ENCODE measurements around the gene COQ8A. TPM values are rescaled to one million over a fixed set of nuclear protein-coding genes. Genes with fewer than 3 reads are reported as not detected.
"Not testable (repeated sequence)": the region's sequence is repeated elsewhere in the genome, so short reads cannot be mapped to it uniquely, and the experiment has no call there.

The COQ8A gene
- total RNA-seq, 2 experiments from 2014 or later, result 12.1 to 16.4 TPM

GRCh38 chr1:226955857-226956256 is 15.8 kb downstream of the COQ8A start:
- CTCF ChIA-PET; H3K4me1 Mint-ChIP-seq (ENCODE audit: low read depth); ATAC-seq; DNase-seq; H3K36me3 Mint-ChIP-seq (ENCODE audit: low read depth); H3K27ac Mint-ChIP-seq; POLR2A ChIA-PET; H3K27me3 Mint-ChIP-seq (ENCODE audit: low read depth); H3K4me3 Mint-ChIP-seq: not testable (repeated sequence)
- H3K9me3 Mint-ChIP-seq (ENCODE audit: insufficient read depth), result peaks cover 13% of the 10 kb centered on the region

DNA sequence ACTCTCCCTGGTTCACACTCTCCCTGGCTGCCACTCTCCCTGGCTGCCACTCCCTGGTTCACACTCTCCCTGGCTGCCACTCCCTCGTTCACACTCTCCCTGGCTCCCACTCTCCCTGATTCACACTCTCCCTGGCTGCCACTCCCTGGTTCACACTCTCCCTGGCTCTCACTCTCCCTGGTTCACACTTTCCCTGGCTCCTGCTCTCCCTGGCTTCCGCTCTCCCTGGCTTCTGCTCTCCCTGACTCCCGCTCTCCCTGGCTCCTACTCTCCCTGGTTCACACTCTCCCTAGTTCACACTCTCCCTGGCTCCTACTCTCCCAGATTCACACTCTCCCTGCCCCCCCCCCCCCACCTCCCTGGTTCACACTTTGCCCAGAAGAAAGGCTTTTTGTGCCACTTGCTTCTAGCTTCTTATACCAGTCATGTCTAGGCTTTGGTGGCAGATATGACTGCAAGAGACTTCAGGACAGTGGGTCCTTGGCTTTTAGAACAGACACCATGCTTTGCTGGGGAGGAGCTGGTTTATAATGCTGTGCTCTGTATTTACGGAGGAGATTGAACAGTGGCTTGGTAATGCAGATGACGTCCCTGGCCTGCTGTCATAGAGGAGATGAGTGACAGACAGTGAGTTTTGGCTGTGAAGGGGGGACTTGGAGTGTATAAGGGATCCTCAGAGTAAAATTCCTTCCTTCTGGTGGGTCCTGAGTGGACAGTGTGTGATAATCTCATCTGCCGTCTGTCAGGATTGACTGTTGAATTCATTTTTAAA is 17.0 kb downstream of the COQ8A start:
- Mint-ChIP-seq H3K4me3 (no peak overlapping the region), H3K4me1 (ENCODE audit: low read depth) (no peaks in the 10 kb centered on the region), H3K36me3 (ENCODE audit: low read depth) (peaks cover 6% of the 10 kb centered on the region), H3K9me3 (ENCODE audit: insufficient read depth) (peaks cover 13% of the 10 kb centered on the region), H3K27ac (no peak overlapping the region), H3K27me3 (ENCODE audit: low read depth) (no peaks in the 10 kb centered on the region)
- no peak for ATAC-seq
- POLR2A ChIA-PET, result no interaction called here
- no peak for DNase-seq
- CTCF ChIA-PET, result no interaction called here

GRCh38 chr1:226957714-226958113 is 17.6 kb downstream of the COQ8A start:
- ATAC-seq, result no peak
- Mint-ChIP-seq H3K27ac (no peak overlapping the region), H3K4me3 (no peak overlapping the region), H3K27me3 (ENCODE audit: low read depth) (no peaks in the 10 kb centered on the region), H3K36me3 (ENCODE audit: low read depth) (peaks cover 6% of the 10 kb centered on the region), H3K4me1 (ENCODE audit: low read depth) (no peaks in the 10 kb centered on the region), H3K9me3 (ENCODE audit: insufficient read depth) (peaks cover 13% of the 10 kb centered on the region)
- CTCF ChIA-PET, result no interaction called here
- POLR2A ChIA-PET, result no interaction called here
- no peak for DNase-seq

DNA sequence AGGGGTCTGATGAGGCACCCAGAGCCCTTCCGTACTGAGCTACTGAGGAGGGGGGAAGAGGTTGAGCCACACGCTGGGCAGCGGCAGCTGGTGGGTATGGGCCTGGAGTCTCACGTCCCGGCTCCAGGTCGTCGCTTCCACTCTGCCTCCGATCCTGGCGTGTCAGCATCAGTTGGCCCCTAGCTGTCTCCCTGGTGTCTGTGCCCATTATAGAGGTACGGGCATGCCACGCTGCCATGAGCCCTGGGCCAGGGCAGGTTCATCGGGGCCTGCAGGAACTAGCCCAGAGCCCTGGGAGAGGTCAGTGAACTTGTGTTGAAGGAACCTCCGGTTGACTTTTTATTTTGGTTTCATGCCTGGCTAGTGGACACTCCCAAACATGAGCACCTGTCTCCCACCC is 18.2 kb downstream of the COQ8A start:
- CTCF ChIA-PET, result no interaction called here
- Mint-ChIP-seq H3K4me1 (ENCODE audit: low read depth) (no peaks in the 10 kb centered on the region), H3K9me3 (ENCODE audit: insufficient read depth) (peaks cover 13% of the 10 kb centered on the region), H3K36me3 (ENCODE audit: low read depth) (peaks cover 6% of the 10 kb centered on the region), H3K27ac (no peak overlapping the region), H3K4me3 (no peak overlapping the region), H3K27me3 (ENCODE audit: low read depth) (no peaks in the 10 kb centered on the region)
- ATAC-seq, result no peak
- DNase-seq, result no peak
- POLR2A ChIA-PET, result no interaction called here

GRCh38 chr1:226960256-226960655 is 20.2 kb downstream of the COQ8A start:
- peaks cover 13% of the 10 kb centered on the region for H3K9me3 Mint-ChIP-seq (ENCODE audit: insufficient read depth)
- H3K4me3 Mint-ChIP-seq, result no peak overlapping the region
- DNase-seq (no peak), ATAC-seq (no peak)
- H3K27me3 Mint-ChIP-seq (ENCODE audit: low read depth), result no peaks in the 10 kb centered on the region
- H3K36me3 Mint-ChIP-seq (ENCODE audit: low read depth), result peaks cover 2% of the 10 kb centered on the region
- H3K4me1 Mint-ChIP-seq (ENCODE audit: low read depth), result no peaks in the 10 kb centered on the region
- no peak overlapping the region for H3K27ac Mint-ChIP-seq
- POLR2A ChIA-PET, result no interaction called here
- CTCF ChIA-PET, result no interaction called here

GRCh38 chr1:226960944-226961765 is 21.1 kb downstream of the COQ8A start:
- ChIA-PET CTCF (no interaction called here), POLR2A (interaction anchor here (0.7 kb wide), 1 partner anchor 26 kb away, joined by 3 read pairs; no protein-coding TSS in a partner anchor)
- no peak overlapping the region for H3K27ac Mint-ChIP-seq
- ATAC-seq, result no peak
- no peak for DNase-seq
- H3K9me3 Mint-ChIP-seq (ENCODE audit: insufficient read depth), result peaks cover 13% of the 10 kb centered on the region
- H3K36me3 Mint-ChIP-seq (ENCODE audit: low read depth), result peaks cover 2% of the 10 kb centered on the region
- H3K27me3 Mint-ChIP-seq (ENCODE audit: low read depth), result no peaks in the 10 kb centered on the region
- H3K4me1 Mint-ChIP-seq (ENCODE audit: low read depth), result no peaks in the 10 kb centered on the region
- H3K4me3 Mint-ChIP-seq, result no peak overlapping the region

DNA sequence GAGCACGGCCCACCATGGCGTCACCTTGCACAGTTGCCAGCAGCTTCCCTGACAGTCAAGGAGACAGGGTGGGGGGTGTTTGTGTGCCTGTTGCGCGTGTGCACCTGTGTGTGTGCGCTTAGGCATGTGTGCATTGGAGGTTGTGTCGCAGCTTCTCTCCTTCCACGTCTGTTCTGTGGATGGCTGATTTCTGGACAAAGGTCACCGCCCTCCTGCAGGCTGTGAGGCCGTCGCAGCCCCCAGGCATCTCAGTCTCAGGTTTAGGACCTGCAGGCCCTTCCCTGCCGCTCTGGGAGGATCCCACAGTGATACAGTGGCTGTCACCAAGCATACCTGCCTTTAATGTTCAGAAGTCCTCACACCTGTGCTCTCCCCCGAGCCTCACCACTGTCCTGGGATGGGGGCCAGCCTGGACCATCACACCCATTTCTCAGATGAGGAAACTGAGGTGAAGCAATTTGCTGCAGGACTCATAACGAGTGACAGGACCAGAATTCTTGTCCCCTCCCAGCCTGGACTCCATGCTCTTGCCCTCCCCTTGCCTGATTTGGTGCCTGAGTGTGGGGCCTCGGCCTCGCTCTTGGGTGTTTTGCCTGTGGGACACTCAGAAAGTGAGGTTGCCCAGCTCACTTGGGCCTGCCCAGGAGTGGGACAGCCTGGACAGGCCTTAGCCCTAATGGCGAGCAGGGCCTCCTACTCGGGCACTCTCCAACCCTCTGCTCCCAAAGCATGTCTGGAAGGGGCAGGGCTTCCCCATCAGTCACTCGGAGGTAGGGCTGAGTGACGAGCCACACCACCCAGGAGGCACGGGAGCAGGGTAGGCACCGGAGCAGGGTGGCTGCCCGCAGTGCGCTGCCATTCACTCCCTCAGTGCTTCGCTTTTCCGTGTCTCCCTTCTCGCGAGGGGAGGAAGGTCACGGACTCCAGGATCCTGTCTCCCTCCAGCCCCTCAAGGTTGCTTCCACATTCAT is 22.6 kb downstream of the COQ8A start:
- Mint-ChIP-seq H3K4me1 (ENCODE audit: low read depth) (no peaks in the 10 kb centered on the region), H3K9me3 (ENCODE audit: insufficient read depth) (peaks cover 10% of the 10 kb centered on the region), H3K36me3 (ENCODE audit: low read depth) (peaks cover 3% of the 10 kb centered on the region), H3K27me3 (ENCODE audit: low read depth) (no peaks in the 10 kb centered on the region), H3K27ac (no peak overlapping the region), H3K4me3 (no peak overlapping the region)
- ATAC-seq, result no peak
- DNase-seq, result no peak
- POLR2A ChIA-PET, result no interaction called here
- CTCF ChIA-PET, result no interaction called here

GRCh38 chr1:226964068-226964425 is 24.0 kb downstream of the COQ8A start:
- ATAC-seq, result no peak
- H3K9me3 Mint-ChIP-seq (ENCODE audit: insufficient read depth), result peaks cover 4% of the 10 kb centered on the region
- DNase-seq, result no peak
- POLR2A ChIA-PET, result no interaction called here
- H3K4me1 Mint-ChIP-seq (ENCODE audit: low read depth), result no peaks in the 10 kb centered on the region
- CTCF ChIA-PET, result no interaction called here
- H3K27me3 Mint-ChIP-seq (ENCODE audit: low read depth), result no peaks in the 10 kb centered on the region
- H3K36me3 Mint-ChIP-seq (ENCODE audit: low read depth), result peaks cover 2% of the 10 kb centered on the region
- no peak overlapping the region for H3K4me3 Mint-ChIP-seq
- H3K27ac Mint-ChIP-seq, result no peak overlapping the region

- Mint-ChIP-seq H3K4me3 (no peak overlapping the region), H3K27ac (no peak overlapping the region), H3K4me1 (ENCODE audit: low read depth) (no peaks in the 10 kb centered on the region), H3K36me3 (ENCODE audit: low read depth) (peaks cover 2% of the 10 kb centered on the region), H3K27me3 (ENCODE audit: low read depth) (no peaks in the 10 kb centered on the region), H3K9me3 (ENCODE audit: insufficient read depth) (no peaks in the 10 kb centered on the region)
- POLR2A ChIA-PET, result no interaction called here
- ATAC-seq (no peak), DNase-seq (no peak)
- CTCF ChIA-PET, result no interaction called here
Observed at GRCh38 chr1:226964611-226965486, 24.8 kb downstream of the COQ8A start.

- no peaks in the 10 kb centered on the region for H3K4me1 Mint-ChIP-seq (ENCODE audit: low read depth)
- ATAC-seq (no peak), DNase-seq (no peak)
- H3K9me3 Mint-ChIP-seq (ENCODE audit: insufficient read depth), result no peaks in the 10 kb centered on the region
- no peak overlapping the region for H3K27ac Mint-ChIP-seq
- POLR2A ChIA-PET, result no interaction called here
- H3K36me3 Mint-ChIP-seq (ENCODE audit: low read depth), result peaks cover 2% of the 10 kb centered on the region
- no peak overlapping the region for H3K4me3 Mint-ChIP-seq
- no peaks in the 10 kb centered on the region for H3K27me3 Mint-ChIP-seq (ENCODE audit: low read depth)
- CTCF ChIA-PET, result no interaction called here
Observed at GRCh38 chr1:226965581-226966440, 25.7 kb downstream of the COQ8A start.

GRCh38 chr1:226966683-226967082 is 26.6 kb downstream of the COQ8A start:
- Mint-ChIP-seq H3K4me3 (no peak overlapping the region), H3K36me3 (ENCODE audit: low read depth) (peaks cover 4% of the 10 kb centered on the region), H3K27me3 (ENCODE audit: low read depth) (no peaks in the 10 kb centered on the region), H3K27ac (no peak overlapping the region), H3K4me1 (ENCODE audit: low read depth) (no peaks in the 10 kb centered on the region), H3K9me3 (ENCODE audit: insufficient read depth) (no peaks in the 10 kb centered on the region)
- ATAC-seq (no peak), DNase-seq (no peak)
- ChIA-PET POLR2A (no interaction called here), CTCF (no interaction called here)
